ENCODE data around the gene ZDHHC8.

GRCh38 chr22:20183823-20184222 lies 52.2 kb downstream of the ZDHHC8 start:
- TF ChIP-seq, protein P1, sequence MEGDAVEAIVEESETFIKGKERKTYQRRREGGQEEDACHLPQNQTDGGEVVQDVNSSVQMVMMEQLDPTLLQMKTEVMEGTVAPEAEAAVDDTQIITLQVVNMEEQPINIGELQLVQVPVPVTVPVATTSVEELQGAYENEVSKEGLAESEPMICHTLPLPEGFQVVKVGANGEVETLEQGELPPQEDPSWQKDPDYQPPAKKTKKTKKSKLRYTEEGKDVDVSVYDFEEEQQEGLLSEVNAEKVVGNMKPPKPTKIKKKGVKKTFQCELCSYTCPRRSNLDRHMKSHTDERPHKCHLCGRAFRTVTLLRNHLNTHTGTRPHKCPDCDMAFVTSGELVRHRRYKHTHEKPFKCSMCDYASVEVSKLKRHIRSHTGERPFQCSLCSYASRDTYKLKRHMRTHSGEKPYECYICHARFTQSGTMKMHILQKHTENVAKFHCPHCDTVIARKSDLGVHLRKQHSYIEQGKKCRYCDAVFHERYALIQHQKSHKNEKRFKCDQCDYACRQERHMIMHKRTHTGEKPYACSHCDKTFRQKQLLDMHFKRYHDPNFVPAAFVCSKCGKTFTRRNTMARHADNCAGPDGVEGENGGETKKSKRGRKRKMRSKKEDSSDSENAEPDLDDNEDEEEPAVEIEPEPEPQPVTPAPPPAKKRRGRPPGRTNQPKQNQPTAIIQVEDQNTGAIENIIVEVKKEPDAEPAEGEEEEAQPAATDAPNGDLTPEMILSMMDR (IDR thresholded peaks at IDR 0.05): no peak
- no peak for TF ChIP-seq POLR2A (IDR thresholded peaks at IDR 0.05)
- no peak for TF ChIP-seq POLR2AphosphoS5 (IDR thresholded peaks at IDR 0.05)
